ENCODE data around the gene ARID1B.

The ARID1B gene

GRCh38 chr6:156879186-156879585, 102.0 kb downstream of the ARID1B start:
- DNase-seq (ENCODE audit: low spot score): no peak

GRCh38 chr6:156879591-156879990, 102.4 kb downstream of the ARID1B start:
- no peak for DNase-seq (ENCODE audit: low spot score)

- no peak for DNase-seq (ENCODE audit: low spot score)
Measured at GRCh38 chr6:156880913-156881312, 103.7 kb downstream of the ARID1B start.

GRCh38 chr6:156881687-156882629, 104.8 kb downstream of the ARID1B start:
- DNase-seq (ENCODE audit: low spot score): no peak

DNA sequence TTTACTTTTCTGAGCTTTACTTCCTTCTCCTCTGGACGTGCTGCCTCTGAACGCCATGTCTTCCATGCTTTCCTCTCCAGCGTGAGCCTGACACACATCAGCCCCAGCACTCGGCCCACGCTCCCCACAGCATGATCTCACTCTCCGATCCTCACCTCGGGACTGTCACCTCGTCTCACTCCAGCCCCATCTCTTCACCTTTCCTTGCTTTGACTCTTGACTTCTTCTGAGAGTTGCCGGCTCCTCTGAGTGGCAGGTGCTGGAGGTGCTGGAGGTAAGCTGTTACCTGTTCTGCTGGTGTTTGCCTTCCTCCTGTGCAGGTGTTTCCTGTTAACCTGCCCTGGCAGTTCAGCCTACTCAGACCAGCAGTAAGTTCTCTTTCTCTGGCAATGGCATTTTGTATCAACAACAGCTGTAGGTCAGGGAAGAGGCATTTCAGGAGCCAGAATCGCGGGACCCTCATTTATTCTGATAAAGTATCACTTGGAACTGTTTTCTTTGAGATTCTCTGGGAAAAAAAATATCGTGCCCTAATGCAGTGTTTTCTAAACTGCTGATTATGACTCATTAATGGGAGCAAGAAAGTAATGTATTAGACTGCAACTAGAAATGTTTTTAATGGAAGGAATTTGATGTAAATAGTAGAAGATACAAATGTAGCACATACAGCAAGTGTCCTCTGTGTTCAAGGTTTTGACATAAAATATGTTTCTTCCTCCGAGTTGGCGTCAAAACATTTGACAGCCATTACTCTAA, 106.5 kb downstream of the ARID1B start:
- no peak for DNase-seq (ENCODE audit: low spot score)

DNA sequence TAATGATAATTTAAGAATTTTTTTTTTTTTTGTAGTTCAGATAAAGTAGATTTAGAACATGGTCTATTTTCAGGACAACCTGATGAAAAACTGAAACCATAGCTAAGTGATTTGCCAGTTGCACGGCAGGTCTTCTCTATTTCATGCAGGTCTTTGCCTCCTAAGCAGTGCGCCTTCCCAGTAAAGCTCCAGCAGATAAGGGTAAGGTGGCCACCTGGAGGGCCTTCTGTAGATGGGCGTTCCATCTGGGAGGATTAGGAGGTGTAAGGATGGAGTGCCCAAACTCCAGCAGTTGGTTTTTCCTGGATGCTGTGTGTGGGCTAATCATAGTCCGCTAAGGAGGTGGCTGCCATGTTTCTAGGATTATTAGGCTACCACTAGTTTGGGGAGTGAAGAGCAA, 107.1 kb downstream of the ARID1B start:
- DNase-seq (ENCODE audit: low spot score): no peak

GRCh38 chr6:156885562-156885961, 108.4 kb downstream of the ARID1B start:
- no peak for DNase-seq (ENCODE audit: low spot score)

- DNase-seq (ENCODE audit: low spot score): no peak
Measured at GRCh38 chr6:156886409-156886808, 109.2 kb downstream of the ARID1B start.

GRCh38 chr6:156887623-156888269, 110.6 kb downstream of the ARID1B start:
- no peak for DNase-seq (ENCODE audit: low spot score)

- DNase-seq (ENCODE audit: low spot score): no peak
Measured at GRCh38 chr6:156889469-156889868, 112.3 kb downstream of the ARID1B start.

- no peak for DNase-seq (ENCODE audit: low spot score)
Measured at GRCh38 chr6:156889986-156890385, 112.8 kb downstream of the ARID1B start.

DNA sequence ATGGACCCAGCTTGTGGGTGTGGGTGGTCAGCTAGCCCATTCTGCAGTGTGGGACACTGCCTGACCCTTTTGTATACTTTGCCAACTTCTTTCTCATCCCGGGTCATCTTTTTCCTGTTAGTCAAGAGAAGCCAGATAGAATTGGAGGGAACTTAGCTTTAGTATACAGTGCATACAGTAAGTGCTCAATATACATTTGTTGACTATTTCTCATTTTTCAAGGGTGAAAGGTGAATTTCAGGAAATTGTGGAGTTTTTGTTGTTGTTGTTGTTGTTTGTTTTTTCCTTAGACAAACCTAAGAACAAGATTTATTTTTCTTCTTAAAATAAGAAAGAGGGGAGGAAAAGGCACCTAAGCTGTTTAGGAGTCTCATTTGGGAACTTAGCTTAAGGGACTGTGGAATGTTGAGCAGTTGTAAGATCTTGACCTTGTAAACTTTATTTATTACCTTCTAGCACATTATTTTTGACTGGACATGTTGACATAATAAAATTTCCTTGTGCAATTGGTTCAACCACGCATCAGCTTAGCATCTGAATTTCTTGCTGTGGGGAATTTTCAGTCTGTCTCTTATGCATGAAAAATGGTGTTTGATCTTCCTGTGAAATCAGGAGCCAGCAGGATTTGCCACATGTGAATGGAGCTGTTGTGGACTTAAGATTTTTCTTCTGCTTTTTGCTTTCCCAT, 113.6 kb downstream of the ARID1B start:
- no peak for DNase-seq (ENCODE audit: low spot score)

GRCh38 chr6:156897907-156898531, 120.8 kb downstream of the ARID1B start:
- DNase-seq (ENCODE audit: low spot score): no peak

- no peak for DNase-seq (ENCODE audit: low spot score)
Measured at GRCh38 chr6:156899071-156899470, 121.9 kb downstream of the ARID1B start.

- DNase-seq (ENCODE audit: low spot score): no peak
Measured at GRCh38 chr6:156899532-156900135, 122.5 kb downstream of the ARID1B start.

DNA sequence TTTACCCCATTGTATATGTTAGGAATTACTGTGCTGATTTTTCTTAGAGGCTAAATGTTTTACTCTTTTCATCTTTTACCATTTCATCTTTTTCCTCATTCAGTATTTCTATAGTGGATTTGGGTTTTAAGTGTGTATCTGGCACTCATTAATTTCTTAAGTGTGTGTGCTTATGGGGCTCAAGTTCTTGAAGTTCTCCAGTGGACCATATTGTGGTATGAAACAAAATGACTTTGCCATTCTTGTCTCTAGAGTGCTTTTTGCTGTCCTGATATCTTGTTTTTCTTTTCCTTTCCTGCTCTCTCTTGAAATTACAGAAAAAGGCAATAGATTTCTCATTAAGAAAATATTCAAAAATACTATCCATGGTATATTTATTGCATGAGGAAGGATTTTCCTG, 123.1 kb downstream of the ARID1B start:
- DNase-seq (ENCODE audit: low spot score): no peak

DNA sequence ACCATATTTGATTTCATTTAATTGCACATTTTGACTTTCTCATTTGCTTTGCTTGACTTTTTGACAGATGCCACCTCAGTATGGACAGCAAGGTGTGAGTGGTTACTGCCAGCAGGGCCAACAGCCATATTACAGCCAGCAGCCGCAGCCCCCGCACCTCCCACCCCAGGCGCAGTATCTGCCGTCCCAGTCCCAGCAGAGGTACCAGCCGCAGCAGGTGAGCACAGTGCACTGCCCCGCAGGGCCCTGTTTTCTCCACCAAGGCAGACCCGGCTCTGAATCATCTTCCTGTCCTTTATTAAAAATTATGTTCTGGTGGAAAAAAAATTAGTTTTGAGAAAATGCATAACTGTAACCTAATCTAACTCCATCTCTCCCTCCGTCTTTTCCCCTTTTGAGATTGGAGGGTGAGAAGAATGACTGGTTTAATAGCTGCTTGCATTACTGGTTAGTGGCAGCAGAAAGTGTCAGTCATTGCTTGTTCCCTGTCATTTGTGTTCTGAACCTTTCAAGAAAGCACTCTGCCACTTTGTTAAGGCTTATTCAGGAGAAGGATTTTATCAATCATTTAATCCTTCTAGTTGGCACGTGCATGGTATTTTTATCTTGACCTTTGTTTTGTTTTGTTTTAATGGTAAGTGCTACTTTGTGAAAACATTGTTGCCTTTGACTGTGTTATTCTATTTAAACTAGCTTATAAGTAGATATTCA, 124.3 kb downstream of the ARID1B start:
- no peak for DNase-seq (ENCODE audit: low spot score)

DNA sequence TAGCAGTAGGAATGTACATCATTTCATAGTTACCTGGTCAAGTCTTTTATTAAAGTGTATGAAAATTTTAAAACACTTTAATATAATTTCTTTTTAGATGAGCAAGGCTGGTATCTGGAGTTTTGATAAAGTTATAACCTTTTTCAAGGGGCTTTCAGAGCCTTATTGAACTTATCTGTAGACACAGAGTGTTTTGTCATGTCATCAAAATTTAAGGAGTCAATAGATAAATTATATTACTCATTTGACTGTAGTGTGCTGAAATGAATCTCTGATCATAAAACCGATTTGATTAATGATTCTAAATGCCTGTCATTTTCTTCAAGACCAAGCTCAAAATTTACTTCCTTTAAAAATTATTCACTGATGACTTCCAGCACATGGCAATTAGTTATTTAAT, 125.6 kb downstream of the ARID1B start:
- no peak for DNase-seq (ENCODE audit: low spot score)

GRCh38 chr6:156904176-156904967, 127.2 kb downstream of the ARID1B start:
- no peak for DNase-seq (ENCODE audit: low spot score)

- no peak for DNase-seq (ENCODE audit: low spot score)
Measured at GRCh38 chr6:156905801-156906200, 128.6 kb downstream of the ARID1B start.
